ENCODE results near the gene AUTS2.

Gene AUTS2

DNA sequence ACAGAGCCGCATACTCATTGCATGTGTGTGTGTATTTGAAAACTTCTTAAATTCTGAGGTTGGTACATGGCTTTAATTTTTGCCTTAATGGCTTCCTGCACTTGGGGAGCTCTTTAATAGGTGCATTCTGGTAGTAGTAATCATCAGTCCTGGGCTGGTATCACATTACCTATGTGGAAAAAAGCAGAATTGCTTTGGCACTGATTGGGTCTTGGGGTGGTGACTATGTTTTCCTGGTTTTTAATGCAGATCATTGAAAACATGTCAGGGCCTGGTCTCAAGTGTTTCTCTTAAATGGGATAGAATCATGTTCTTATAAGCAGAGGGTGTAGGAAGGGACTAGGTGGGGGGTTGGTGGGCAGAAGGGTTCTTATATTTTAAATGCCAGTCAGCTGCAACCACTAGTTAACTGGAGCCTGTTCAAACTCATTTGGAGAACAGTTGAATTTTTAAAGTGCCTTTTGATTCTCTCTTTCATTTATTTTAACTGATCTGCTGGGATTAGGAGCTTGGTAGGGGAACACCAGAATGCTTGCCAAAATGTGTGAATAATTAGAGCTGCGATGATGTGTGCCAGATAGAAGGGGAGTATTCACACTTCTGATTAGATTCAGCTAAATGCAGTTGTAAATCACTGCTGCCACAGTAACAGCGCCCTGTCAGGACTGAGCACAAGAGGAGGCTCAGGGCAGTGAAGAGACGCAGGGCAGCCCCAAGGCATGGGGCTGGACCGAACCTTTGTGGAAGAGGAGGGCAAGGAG, 900.1 kb downstream of the AUTS2 start:
- no peak for DNase-seq (ENCODE audit: low read depth)
- H3K4me3 ChIP-seq (ENCODE audit: low read depth, low read length) = no peak overlapping the region
- TF ChIP-seq CTCF (IDR thresholded peaks at IDR 0.05; ENCODE audit: control insufficient read depth, extremely low read depth, insufficient read depth) = no peak

DNA sequence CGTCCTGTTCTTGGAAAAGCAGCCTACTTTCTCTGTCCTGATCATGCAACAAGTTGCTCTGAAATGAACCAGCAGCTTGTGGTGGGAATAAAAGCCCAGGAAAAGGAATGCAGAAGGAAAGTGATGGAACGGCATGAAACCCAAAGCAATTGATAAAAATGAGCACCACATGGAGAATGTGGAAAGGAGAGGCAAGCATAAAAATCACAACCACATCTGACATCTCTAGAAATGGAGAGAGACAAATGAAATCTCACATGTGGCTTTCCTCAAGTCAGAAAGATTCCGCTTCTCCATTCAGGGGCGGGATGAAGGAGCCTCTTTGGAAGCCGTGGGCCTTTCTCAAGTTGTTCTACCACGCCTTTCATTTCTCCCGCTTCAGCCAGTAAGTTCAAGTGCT, 902.0 kb downstream of the AUTS2 start:
- no peak overlapping the region for H3K4me3 ChIP-seq (ENCODE audit: low read depth, low read length)
- no peak for DNase-seq (ENCODE audit: low read depth)
- TF ChIP-seq CTCF (IDR thresholded peaks at IDR 0.05; ENCODE audit: control insufficient read depth, extremely low read depth, insufficient read depth) = no peak

- no peak for TF ChIP-seq CTCF (IDR thresholded peaks at IDR 0.05; ENCODE audit: control insufficient read depth, extremely low read depth, insufficient read depth)
- H3K4me3 ChIP-seq (ENCODE audit: low read depth, low read length) = no peak overlapping the region
- DNase-seq (ENCODE audit: low read depth) = no peak
Observed at GRCh38 chr7:70502117-70502863, 904.0 kb downstream of the AUTS2 start.

- TF ChIP-seq CTCF (IDR thresholded peaks at IDR 0.05; ENCODE audit: control insufficient read depth, extremely low read depth, insufficient read depth) = no peak
- no peak overlapping the region for H3K4me3 ChIP-seq (ENCODE audit: low read depth, low read length)
- no peak for DNase-seq (ENCODE audit: low read depth)
Observed at GRCh38 chr7:70504254-70504653, 906.0 kb downstream of the AUTS2 start.

GRCh38 chr7:70505468-70505867, 907.2 kb downstream of the AUTS2 start:
- TF ChIP-seq CTCF (IDR thresholded peaks at IDR 0.05; ENCODE audit: control insufficient read depth, extremely low read depth, insufficient read depth) = no peak
- DNase-seq (ENCODE audit: low read depth) = no peak
- no peak overlapping the region for H3K4me3 ChIP-seq (ENCODE audit: low read depth, low read length)

GRCh38 chr7:70505886-70506285, 907.6 kb downstream of the AUTS2 start:
- no peak for TF ChIP-seq CTCF (IDR thresholded peaks at IDR 0.05; ENCODE audit: control insufficient read depth, extremely low read depth, insufficient read depth)
- DNase-seq (ENCODE audit: low read depth) = no peak
- H3K4me3 ChIP-seq (ENCODE audit: low read depth, low read length) = no peak overlapping the region

All from LNCaP clone FGC (cell line).